H9 (cell line): Measurements from ENCODE around the gene ACTR8. TPM values are rescaled to one million over a fixed set of nuclear protein-coding genes. Genes with fewer than 3 reads are reported as not detected.

Experiments
- DNase-seq: peaks from one replicate; pipeline ENCODE4 v3.0.0-alpha.2; 2017
- H2AFZ ChIP-seq: one replicate; pipeline ENCODE4 v1.6.1; 2013; ENCODE audit warnings: mild to moderate bottlenecking, low read length, control low read depth, moderate library complexity
- H2AK5ac ChIP-seq: 2 replicates; pipeline ENCODE4 v1.6.1; 2013; ENCODE audit warnings: low read length, control low read depth, mixed read lengths; ENCODE audit not compliant: insufficient read length
- H2BK120ac ChIP-seq: one replicate; pipeline ENCODE4 v1.6.1; 2013; ENCODE audit warnings: low read depth, mild to moderate bottlenecking, low read length, control low read depth, inconsistent platforms; ENCODE audit not compliant: poor library complexity, severe bottlenecking
- H2BK12ac ChIP-seq: 2 replicates; pipeline ENCODE4 v1.6.1; 2013; ENCODE audit warnings: low read length, control low read depth, mixed read lengths, low read depth; ENCODE audit not compliant: insufficient read length
- H2BK15ac ChIP-seq: 2 replicates; pipeline ENCODE4 v1.6.1; 2013; ENCODE audit warnings: low read depth, low read length, control low read depth
- H2BK20ac ChIP-seq: one replicate; pipeline ENCODE4 v1.6.1; 2013; ENCODE audit warnings: low read depth, mild to moderate bottlenecking, low read length, control low read depth, inconsistent platforms; ENCODE audit not compliant: poor library complexity, severe bottlenecking
- H2BK5ac ChIP-seq: 2 replicates; pipeline ENCODE4 v1.6.1; 2013; ENCODE audit warnings: low read length, control low read depth, mixed read lengths; ENCODE audit not compliant: insufficient read length
- H3K14ac ChIP-seq: 2 replicates; pipeline ENCODE4 v1.6.1; 2013; ENCODE audit warnings: low read length, control low read depth; ENCODE audit not compliant: insufficient read depth
- H3K18ac ChIP-seq: 2 replicates; pipeline ENCODE4 v1.6.1; 2013; ENCODE audit warnings: low read depth, mild to moderate bottlenecking, mixed read lengths, low read length, control low read depth; ENCODE audit not compliant: insufficient read length
- H3K23ac ChIP-seq: 2 replicates; pipeline ENCODE4 v1.6.1; 2013; ENCODE audit warnings: low read length, control low read depth, mixed read lengths, low read depth; ENCODE audit not compliant: insufficient read length
- H3K23me2 ChIP-seq: 2 replicates; pipeline ENCODE4 v1.6.1; 2013; ENCODE audit warnings: low read depth, mild to moderate bottlenecking, mixed read lengths, low read length, control low read depth; ENCODE audit not compliant: insufficient read length, poor library complexity, severe bottlenecking
- H3K27ac ChIP-seq: 2 replicates; pipeline ENCODE4 v1.5.1; 2013; ENCODE audit warnings: low read length, control low read depth, mixed read lengths, low read depth; ENCODE audit not compliant: insufficient read length
- H3K27me3 ChIP-seq: 2 replicates; pipeline ENCODE4 v1.6.1; 2013; ENCODE audit warnings: low read length, control low read depth, inconsistent platforms; ENCODE audit not compliant: insufficient read depth
- H3K4ac ChIP-seq: 2 replicates; pipeline ENCODE4 v1.6.1; 2013; ENCODE audit warnings: low read depth, mild to moderate bottlenecking, control low read depth, inconsistent platforms, low read length, moderate library complexity
- H3K4me1 ChIP-seq: 2 replicates; pipeline ENCODE4 v1.6.1; 2013; ENCODE audit warnings: low read length, control low read depth, inconsistent platforms; ENCODE audit not compliant: insufficient read depth
- H3K4me2 ChIP-seq: 2 replicates; pipeline ENCODE4 v1.6.1; 2013; ENCODE audit warnings: low read length, control low read depth, mixed read lengths; ENCODE audit not compliant: insufficient read length, insufficient read depth
- H3K56ac ChIP-seq: 2 replicates; pipeline ENCODE4 v1.6.1; 2013; ENCODE audit warnings: low read depth, mild to moderate bottlenecking, mixed read lengths, low read length, control low read depth; ENCODE audit not compliant: insufficient read length
- H3K79me1 ChIP-seq: 2 replicates; pipeline ENCODE4 v1.6.1; 2013; ENCODE audit warnings: low read depth, mild to moderate bottlenecking, moderate library complexity, low read length, control low read depth, inconsistent platforms; ENCODE audit not compliant: insufficient read depth, poor library complexity, severe bottlenecking
- H3K79me2 ChIP-seq: 2 replicates; pipeline ENCODE4 v1.6.1; 2013; ENCODE audit warnings: low read length, control low read depth, inconsistent platforms; ENCODE audit not compliant: insufficient read depth
- H3K9ac ChIP-seq: 2 replicates; pipeline ENCODE4 v1.6.1; 2013; ENCODE audit warnings: low read length, control low read depth, mixed read lengths; ENCODE audit not compliant: insufficient read length; ENCODE audit errors: extremely low read depth
- H3K9me3 ChIP-seq: one replicate; pipeline ENCODE4 v1.6.1; 2013; ENCODE audit warnings: low read depth, low read length, inconsistent platforms; ENCODE audit not compliant: control insufficient read depth
- H3T11ph ChIP-seq: one replicate; pipeline ENCODE4 v1.6.1; 2013; ENCODE audit warnings: mild to moderate bottlenecking, low read length, control low read depth, inconsistent platforms
- H4K20me1 ChIP-seq: one replicate; pipeline ENCODE4 v1.6.1; 2013; ENCODE audit not compliant: control insufficient read depth, insufficient read length, insufficient read depth
- H4K5ac ChIP-seq: 2 replicates; pipeline ENCODE4 v1.6.1; 2013; ENCODE audit warnings: low read depth, mild to moderate bottlenecking, mixed read lengths, low read length, control low read depth; ENCODE audit not compliant: insufficient read length
- H4K8ac ChIP-seq: replicated peaks from 2 replicates; pipeline ENCODE4 v1.6.1; 2013; ENCODE audit warnings: low read length, control low read depth, mixed read lengths, low read depth; ENCODE audit not compliant: insufficient read length
- H4K91ac ChIP-seq: 2 replicates; pipeline ENCODE4 v1.6.1; 2013; ENCODE audit warnings: low read depth, mild to moderate bottlenecking, moderate library complexity, mixed read lengths, low read length, control low read depth; ENCODE audit not compliant: insufficient read length
- H3K27ac Mint-ChIP-seq, 3 experiments: 2 replicates in 2 of 3; 3 replicates in 1 of 3; pipeline ENCODE4 v1.8.0; 2020 to 2021; ENCODE audit warnings: mixed read lengths in 3 of 3, mild to moderate bottlenecking in 1 of 3, moderate library complexity in 1 of 3
- H3K27me3 Mint-ChIP-seq: 2 replicates; pipeline ENCODE4 v1.8.0; 2021; ENCODE audit warnings: low read depth, mild to moderate bottlenecking, moderate library complexity, mixed read lengths
- H3K36me3 Mint-ChIP-seq, 3 experiments: 2 replicates in 2 of 3; 3 replicates in 1 of 3; pipeline ENCODE4 v1.8.0; 2020 to 2021; ENCODE audit warnings: low read depth in 3 of 3, mixed read lengths in 3 of 3; ENCODE audit not compliant: insufficient read depth in 1 of 3
- H3K4me1 Mint-ChIP-seq, 2 experiments: 2 replicates each; pipeline ENCODE4 v1.8.0; 2020; ENCODE audit warnings: mixed read lengths in 2 of 2
- H3K4me3 Mint-ChIP-seq, 2 experiments: 2 replicates in 1 of 2; 3 replicates in 1 of 2; pipeline ENCODE4 v1.8.0; 2020 to 2021; ENCODE audit warnings: mild to moderate bottlenecking in 2 of 2, mixed read lengths in 2 of 2, moderate library complexity in 1 of 2
- H3K9me3 Mint-ChIP-seq, 2 experiments: 2 replicates in 1 of 2; 3 replicates in 1 of 2; pipeline ENCODE4 v1.8.0; 2020; ENCODE audit warnings: mild to moderate bottlenecking in 2 of 2, mixed read lengths in 2 of 2, moderate library complexity in 1 of 2
- WGBS: extraction: QIAGEN DNeasy Blood & Tissue Kit; methylation state at CpG from one replicate; pipeline ENCODE4 v1.1.7; 2013; ENCODE audit warnings: missing lambda C conversion rate, low lambda C conversion rate, mixed read lengths; ENCODE audit not compliant: insufficient read length; ENCODE audit errors: extremely low coverage; 5-methylcytosine and 5-hydroxymethylcytosine counted together
- total RNA-seq: library from RNA; stranded (reverse); gene quantifications from 2 replicates; pipeline ENCODE4 v1.2.1, GENCODE V29; 2021
- TF ChIP-seq, protein P1 (sequence below): fragments of 200-600 bp; sonication (generic); conservative IDR thresholded peaks from 3 replicates; pipeline ENCODE4 v1.8.0; 2021; ENCODE audit warnings: antibody characterized with exemption, mild to moderate bottlenecking

ACTR8 gene
- total RNA-seq, 1 experiment from 2014 or later = 39.2 TPM

DNA sequence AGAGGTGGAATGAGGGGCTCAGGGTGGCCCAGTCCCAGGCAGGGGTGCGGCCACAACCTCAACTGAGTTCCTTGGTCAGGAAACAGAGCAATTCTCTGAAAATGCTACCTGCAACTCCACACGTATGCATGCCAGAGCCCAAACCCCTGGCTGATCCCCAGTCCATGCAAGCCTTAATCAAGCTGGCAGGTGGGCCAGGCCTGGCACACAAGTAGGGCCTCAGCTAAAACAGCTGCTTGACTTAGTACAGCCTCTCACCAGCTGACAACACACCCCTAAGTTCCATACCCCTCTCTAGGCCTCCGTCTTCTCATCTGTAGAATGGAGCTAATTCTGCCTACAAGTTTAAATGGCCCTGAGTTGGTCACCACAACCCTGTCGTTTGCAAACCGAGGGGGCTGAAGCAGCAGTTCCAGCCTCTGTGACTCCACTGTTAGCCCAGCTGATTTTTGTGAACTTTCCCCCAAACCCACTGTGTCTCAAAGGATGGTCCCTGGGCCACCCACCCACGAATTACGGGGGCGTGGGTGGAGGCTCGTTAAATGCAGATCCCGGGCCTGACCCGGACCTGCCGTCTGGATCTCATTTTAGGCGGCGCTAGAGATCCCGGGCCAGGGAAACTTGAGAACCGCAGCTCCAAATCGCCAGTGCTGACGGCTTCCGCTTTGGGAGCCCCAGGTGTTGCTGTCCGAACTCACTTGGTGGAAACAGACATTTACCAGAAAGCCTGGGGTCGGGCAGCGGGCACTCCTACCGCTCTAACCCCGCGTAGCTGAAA, 36.7 kb downstream of the ACTR8 start:
- H3K18ac ChIP-seq = no peak overlapping the region
- H3K79me1 ChIP-seq = no peaks in the 10 kb centered on the region
- H3K27me3 ChIP-seq = peaks cover 9% of the 10 kb centered on the region; the same call in 1 of the 2 replicates
- no peaks in the 10 kb centered on the region for H3K79me2 ChIP-seq
- peaks cover 4% of the 10 kb centered on the region for H3K23me2 ChIP-seq
- peak overlapping the region; percentile 38 for H3K4me2 ChIP-seq
- H3K23ac ChIP-seq = no peak overlapping the region
- no peak overlapping the region for H2BK12ac ChIP-seq
- no peak overlapping the region for H2BK15ac ChIP-seq
- H4K5ac ChIP-seq = no peak overlapping the region
- H2BK120ac ChIP-seq = no peak overlapping the region
- H3K27ac ChIP-seq = no peak overlapping the region
- Mint-ChIP-seq H3K27ac (peak overlapping the region in 1 of 3 experiments; percentile 75; a peak in 2 of 7 replicates), H3K4me3 (peak overlapping the region; percentile 69 to 83), H3K9me3 (no peaks in the 10 kb centered on the region; a peak in 1 of 5 replicates), H3K4me1 (peaks cover 39 to 41% of the 10 kb centered on the region in 2 experiments), H3K27me3 (peaks cover 26% of the 10 kb centered on the region), H3K36me3 (no peaks in the 10 kb centered on the region; a peak in 2 of 7 replicates)
- H3T11ph ChIP-seq = no peak overlapping the region
- H2BK5ac ChIP-seq = no peak overlapping the region
- TF ChIP-seq, protein P1, sequence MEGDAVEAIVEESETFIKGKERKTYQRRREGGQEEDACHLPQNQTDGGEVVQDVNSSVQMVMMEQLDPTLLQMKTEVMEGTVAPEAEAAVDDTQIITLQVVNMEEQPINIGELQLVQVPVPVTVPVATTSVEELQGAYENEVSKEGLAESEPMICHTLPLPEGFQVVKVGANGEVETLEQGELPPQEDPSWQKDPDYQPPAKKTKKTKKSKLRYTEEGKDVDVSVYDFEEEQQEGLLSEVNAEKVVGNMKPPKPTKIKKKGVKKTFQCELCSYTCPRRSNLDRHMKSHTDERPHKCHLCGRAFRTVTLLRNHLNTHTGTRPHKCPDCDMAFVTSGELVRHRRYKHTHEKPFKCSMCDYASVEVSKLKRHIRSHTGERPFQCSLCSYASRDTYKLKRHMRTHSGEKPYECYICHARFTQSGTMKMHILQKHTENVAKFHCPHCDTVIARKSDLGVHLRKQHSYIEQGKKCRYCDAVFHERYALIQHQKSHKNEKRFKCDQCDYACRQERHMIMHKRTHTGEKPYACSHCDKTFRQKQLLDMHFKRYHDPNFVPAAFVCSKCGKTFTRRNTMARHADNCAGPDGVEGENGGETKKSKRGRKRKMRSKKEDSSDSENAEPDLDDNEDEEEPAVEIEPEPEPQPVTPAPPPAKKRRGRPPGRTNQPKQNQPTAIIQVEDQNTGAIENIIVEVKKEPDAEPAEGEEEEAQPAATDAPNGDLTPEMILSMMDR = peak; percentile 61
- peak overlapping the region; percentile 56 for H3K9ac ChIP-seq
- H2BK20ac ChIP-seq = no peak overlapping the region
- H4K20me1 ChIP-seq = no peaks in the 10 kb centered on the region
- no peak overlapping the region for H2AK5ac ChIP-seq
- H3K56ac ChIP-seq = no peak overlapping the region
- H4K91ac ChIP-seq = no peak overlapping the region
- peak overlapping the region; percentile 84 for H3K14ac ChIP-seq
- H3K4ac ChIP-seq = no peak overlapping the region
- no peak overlapping the region for H2AFZ ChIP-seq
- no peaks in the 10 kb centered on the region for H3K9me3 ChIP-seq
- no CpG with 5 or more reads among the region's 25 CpGs for WGBS
- DNase-seq = peak; percentile 82
- H4K8ac ChIP-seq = no peak overlapping the region
- peaks cover 7% of the 10 kb centered on the region; the same call in 1 of the 2 replicates for H3K4me1 ChIP-seq
